Loucy (cell line): ENCODE measurements around the gene HRH1.

Source experiments
- H2AFZ ChIP-seq: fragments of 200-600 bp; sonication (generic); 2 replicates; pipeline ENCODE4 v1.6.0; 2016; ENCODE audit warnings: antibody characterized with exemption, mild to moderate bottlenecking, low read length, moderate library complexity
- H3F3A ChIP-seq: fragments of 200-600 bp; 2 replicates; pipeline ENCODE4 v1.6.0; 2016; ENCODE audit warnings: antibody characterized with exemption, low read depth, mild to moderate bottlenecking
- H3K27me3 ChIP-seq: fragments of 200-600 bp; sonication (generic); 2 replicates; pipeline ENCODE4 v1.6.1; 2014; ENCODE audit warnings: low read length, mild to moderate bottlenecking; ENCODE audit not compliant: insufficient read depth, poor library complexity, severe bottlenecking
- H3K36me3 ChIP-seq: fragments of 200-600 bp; sonication (generic); 2 replicates; pipeline ENCODE4 v1.6.1; 2016; ENCODE audit warnings: low read length; ENCODE audit not compliant: insufficient read depth
- H3K4me1 ChIP-seq: fragments of 200-600 bp; sonication (generic); 2 replicates; pipeline ENCODE4 v1.5.1; 2014; ENCODE audit warnings: low read length, mild to moderate bottlenecking; ENCODE audit not compliant: insufficient read depth, poor library complexity, severe bottlenecking
- H3K4me2 ChIP-seq: fragments of 200-600 bp; sonication (generic); 2 replicates; pipeline ENCODE4 v1.6.0; 2014; ENCODE audit warnings: antibody characterized with exemption, low read length, low read depth, mild to moderate bottlenecking; ENCODE audit not compliant: poor library complexity, severe bottlenecking
- H3K4me3 ChIP-seq: fragments of 200-600 bp; sonication (generic); 2 replicates; pipeline ENCODE4 v1.5.1; 2014; ENCODE audit warnings: low read length, mild to moderate bottlenecking, mixed read lengths; ENCODE audit not compliant: poor library complexity, severe bottlenecking
- H3K79me2 ChIP-seq: fragments of 200-600 bp; sonication (generic); 2 replicates; pipeline ENCODE4 v1.6.1; 2014; ENCODE audit warnings: low read length; ENCODE audit not compliant: insufficient read depth
- H3K9ac ChIP-seq: fragments of 200-600 bp; sonication (generic); 2 replicates; pipeline ENCODE4 v1.6.0; 2014; ENCODE audit warnings: mild to moderate bottlenecking, low read depth, low read length, moderate library complexity; ENCODE audit not compliant: poor library complexity, severe bottlenecking
- H3K9me2 ChIP-seq: fragments of 200-600 bp; sonication (generic); replicated peaks from 2 replicates; pipeline ENCODE4 v1.6.1; 2016; ENCODE audit warnings: low read depth, low read length, mixed read lengths
- H3K9me3 ChIP-seq: fragments of 200-600 bp; sonication (generic); 2 replicates; pipeline ENCODE4 v1.6.1; 2014; ENCODE audit warnings: mild to moderate bottlenecking, antibody characterized with exemption, low read length, low read depth; ENCODE audit not compliant: insufficient read depth
- H4K20me1 ChIP-seq: fragments of 200-600 bp; sonication (generic); 2 replicates; pipeline ENCODE4 v1.6.0; 2014; ENCODE audit warnings: antibody characterized with exemption, low read length, mild to moderate bottlenecking; ENCODE audit not compliant: insufficient read depth, poor library complexity, severe bottlenecking
- CTCF ChIP-seq: fragments of 200-600 bp; sonication (generic); conservative IDR thresholded peaks from 2 replicates; pipeline ENCODE4 v1.5.1; 2014; ENCODE audit warnings: mild to moderate bottlenecking, antibody characterized with exemption, low read length
- EZH2phosphoT487 ChIP-seq: fragments of 200-600 bp; IDR thresholded peaks from 2 replicates; pipeline ENCODE4 v1.6.1; 2018; ENCODE audit warnings: antibody characterized with exemption, mild to moderate bottlenecking, moderate library complexity, borderline replicate concordance

Gene HRH1

DNA sequence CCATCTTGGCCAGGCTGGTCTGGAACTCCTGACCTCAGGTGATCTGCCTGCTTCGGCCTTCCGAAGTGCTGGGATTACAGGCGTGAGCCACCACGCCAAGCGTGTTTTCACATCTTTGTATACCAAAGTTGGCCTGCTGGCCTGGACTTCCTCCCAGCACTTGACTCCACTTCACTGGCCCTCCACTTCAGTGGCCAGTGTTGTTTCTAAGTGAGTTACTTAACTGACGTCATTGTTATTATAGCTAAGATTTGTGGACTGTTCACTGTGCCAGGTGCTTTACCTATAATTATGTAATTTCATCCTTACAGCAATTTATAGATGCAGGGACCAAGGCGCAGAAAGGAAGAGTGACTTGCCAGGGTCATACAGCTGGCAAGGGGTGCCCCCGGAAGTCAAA, 52.0 kb downstream of the HRH1 start:
- H3K9ac ChIP-seq = no peak overlapping the region
- H3K4me2 ChIP-seq = no peak overlapping the region
- H3K9me2 ChIP-seq = no peaks in the 10 kb centered on the region
- no peaks in the 10 kb centered on the region for H3K27me3 ChIP-seq
- no peaks in the 10 kb centered on the region for H4K20me1 ChIP-seq
- no peaks in the 10 kb centered on the region for H3K4me1 ChIP-seq
- no peaks in the 10 kb centered on the region for H3K9me3 ChIP-seq
- no peaks in the 10 kb centered on the region for H3F3A ChIP-seq
- H3K36me3 ChIP-seq = no peaks in the 10 kb centered on the region
- H2AFZ ChIP-seq = no peak overlapping the region
- no peak overlapping the region for H3K4me3 ChIP-seq
- no peak for TF ChIP-seq EZH2phosphoT487
- no peak for TF ChIP-seq CTCF
- H3K79me2 ChIP-seq = no peaks in the 10 kb centered on the region

- H3K4me3 ChIP-seq = no peak overlapping the region
- H3K4me1 ChIP-seq = no peaks in the 10 kb centered on the region
- TF ChIP-seq EZH2phosphoT487 = no peak
- TF ChIP-seq CTCF = no peak
- H3K27me3 ChIP-seq = no peaks in the 10 kb centered on the region
- no peaks in the 10 kb centered on the region for H4K20me1 ChIP-seq
- no peak overlapping the region for H2AFZ ChIP-seq
- no peaks in the 10 kb centered on the region for H3K36me3 ChIP-seq
- H3K9me3 ChIP-seq = no peaks in the 10 kb centered on the region
- no peaks in the 10 kb centered on the region for H3K9me2 ChIP-seq
- H3K9ac ChIP-seq = no peak overlapping the region
- no peak overlapping the region for H3K4me2 ChIP-seq
- no peaks in the 10 kb centered on the region for H3F3A ChIP-seq
- H3K79me2 ChIP-seq = no peaks in the 10 kb centered on the region
These were observed 52.7 kb downstream of the HRH1 start for GRCh38 chr3:11206953-11207352.

DNA sequence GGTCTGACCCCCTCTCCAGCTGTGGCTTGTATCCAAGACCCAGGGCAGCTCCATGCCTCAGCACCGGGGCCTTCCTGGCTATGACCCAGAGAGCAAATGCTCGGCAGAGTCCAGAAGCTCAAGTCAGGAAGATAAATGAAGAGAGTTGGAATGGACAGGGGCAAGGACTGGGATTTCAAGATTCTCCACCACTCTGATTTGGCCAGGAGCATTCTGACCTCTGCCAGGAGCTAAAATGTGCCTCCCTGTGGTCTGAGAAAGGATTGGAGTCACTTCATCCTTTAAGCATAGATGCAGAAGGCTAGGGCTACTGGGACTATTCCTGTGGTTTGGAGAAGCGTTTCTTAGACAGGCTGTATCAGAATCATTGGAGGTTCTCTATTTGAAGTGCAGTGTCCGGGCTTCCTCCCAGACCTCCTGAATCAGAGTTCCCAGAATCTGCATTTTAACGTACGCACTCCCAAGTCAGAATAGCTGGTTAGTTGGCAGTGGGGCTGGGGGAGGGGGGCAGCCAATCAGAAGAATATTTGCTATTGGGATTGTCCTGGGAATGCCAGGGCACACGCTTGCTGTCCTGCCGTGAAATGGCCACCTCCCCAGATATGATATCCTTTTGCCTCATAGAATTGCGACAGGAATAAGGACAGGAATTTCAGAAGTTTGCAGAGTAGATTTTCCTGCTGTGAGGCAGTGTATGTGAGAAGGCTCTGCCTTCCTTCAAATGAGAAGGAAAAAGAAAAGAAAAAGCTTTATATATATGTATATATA, 57.4 kb downstream of the HRH1 start:
- Histone ChIP-seq H3K4me1 (no peaks in the 10 kb centered on the region), H3K9me3 (no peaks in the 10 kb centered on the region), H3K36me3 (no peaks in the 10 kb centered on the region), H3K79me2 (no peaks in the 10 kb centered on the region), H4K20me1 (no peaks in the 10 kb centered on the region), H3K4me3 (no peak overlapping the region), H3K4me2 (no peak overlapping the region), H3K9ac (no peak overlapping the region), H3K9me2 (no peaks in the 10 kb centered on the region), H3F3A (no peaks in the 10 kb centered on the region), H3K27me3 (no peaks in the 10 kb centered on the region), H2AFZ (no peak overlapping the region)
- TF ChIP-seq CTCF = no peak
- no peak for TF ChIP-seq EZH2phosphoT487
